ENCODE results near the gene MAP3K12.

The MAP3K12 gene

DNA sequence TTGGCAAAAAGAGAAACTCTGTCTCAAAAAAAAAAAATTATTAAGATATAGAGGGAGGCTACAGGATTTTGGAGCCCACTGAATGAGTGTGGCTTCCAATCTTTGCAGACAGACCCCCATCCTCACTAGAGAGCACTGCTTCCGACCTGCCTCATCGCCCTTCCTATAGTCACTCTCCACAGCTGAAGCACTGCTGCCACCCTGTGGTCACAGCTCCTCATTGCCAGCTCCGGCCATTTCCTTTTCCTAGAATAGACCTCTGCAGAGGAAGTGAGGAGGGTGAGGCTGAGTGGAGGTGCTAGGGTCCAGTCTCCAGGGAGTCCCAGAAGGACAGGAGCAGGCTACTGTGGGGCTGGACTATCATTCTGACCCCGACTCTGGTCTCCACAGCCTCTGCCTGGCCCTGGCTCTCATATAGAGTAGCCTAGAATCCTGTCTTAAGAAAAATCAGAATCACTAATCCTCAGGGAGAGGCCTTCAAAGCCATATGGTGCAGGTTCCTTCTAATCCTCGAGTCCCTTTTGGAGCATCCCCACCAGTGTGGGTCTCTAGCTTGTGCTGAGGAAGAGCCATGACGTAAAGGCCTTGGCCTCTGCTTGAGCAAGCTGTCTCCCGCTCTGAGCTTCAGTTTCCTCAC lies 9.4 kb upstream of the MAP3K12 start:
- peak; percentile 80 for DNase-seq

DNA sequence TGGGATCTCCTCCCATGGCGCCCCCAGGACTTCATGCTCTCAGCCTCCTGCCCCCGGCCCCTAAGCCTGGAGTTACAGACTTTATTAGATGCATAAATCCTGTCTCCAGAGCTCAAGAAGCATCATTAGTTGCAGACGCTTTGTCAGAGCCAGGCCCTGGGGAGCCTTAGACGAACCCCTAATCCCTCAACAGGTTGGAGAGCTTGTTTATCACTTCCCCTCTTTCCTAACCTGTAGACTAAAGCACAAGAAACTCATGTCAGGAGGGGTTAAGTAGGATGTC lies 8.3 kb upstream of the MAP3K12 start:
- no peak for DNase-seq

DNA sequence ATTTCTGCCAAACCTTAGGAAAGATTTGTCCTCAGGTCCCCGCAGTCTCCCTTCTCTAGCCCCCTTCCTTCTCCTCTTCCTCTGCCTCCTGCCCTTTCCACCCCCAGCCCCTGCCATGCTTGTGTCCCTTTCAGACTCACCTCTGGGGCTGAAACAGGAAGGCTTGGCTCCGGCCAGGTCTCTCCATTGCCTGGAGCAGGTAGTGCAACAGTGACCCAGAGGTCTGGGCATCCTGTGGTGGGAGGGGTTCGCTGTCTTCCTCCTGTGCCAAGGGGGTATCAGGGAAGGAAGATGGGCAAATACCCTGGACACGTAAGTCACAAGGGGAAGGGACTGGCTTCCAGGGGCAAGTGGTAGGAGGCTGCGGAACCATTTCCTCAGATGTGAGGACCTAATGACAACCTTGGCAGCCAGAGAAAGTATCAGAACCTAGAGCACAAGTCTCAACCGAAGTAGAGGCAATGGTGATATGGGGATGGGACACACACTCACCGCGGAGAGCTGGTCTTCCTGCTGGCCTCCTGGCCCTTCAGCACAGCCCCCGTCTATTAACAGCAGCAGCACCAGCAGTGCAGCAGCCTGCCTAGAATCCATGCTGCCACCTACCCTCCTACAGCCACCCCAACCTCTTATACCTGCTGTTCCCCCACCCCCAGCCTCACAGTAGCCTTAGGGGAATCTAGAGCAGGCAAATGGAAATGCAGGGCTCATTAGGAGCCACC lies 7.8 kb upstream of the MAP3K12 start, which contains the start of gene NPFF:
TSS of gene NPFF (minus strand) at position 604 of the 722 bp plus-strand sequence. CDS start at position 594, 10 bp downstream.
- DNase-seq = no peak

DNA sequence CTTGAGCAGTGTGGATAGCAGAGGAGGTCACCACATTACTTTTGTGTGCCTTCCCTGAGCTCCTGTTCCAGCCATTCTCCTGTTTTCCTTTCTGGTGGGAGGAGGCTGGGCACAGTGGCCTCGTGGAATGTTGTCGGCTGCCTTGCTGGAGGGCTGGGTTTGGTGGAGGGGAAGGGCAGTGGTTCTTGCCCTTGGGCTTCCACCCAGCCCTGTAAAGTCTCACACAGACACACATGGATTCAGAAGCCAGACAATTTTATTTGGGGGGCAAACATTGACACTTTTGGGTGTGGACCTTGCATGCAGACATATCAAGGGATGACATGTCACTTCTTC lies 7.2 kb upstream of the MAP3K12 start:
- DNase-seq = no peak

DNA sequence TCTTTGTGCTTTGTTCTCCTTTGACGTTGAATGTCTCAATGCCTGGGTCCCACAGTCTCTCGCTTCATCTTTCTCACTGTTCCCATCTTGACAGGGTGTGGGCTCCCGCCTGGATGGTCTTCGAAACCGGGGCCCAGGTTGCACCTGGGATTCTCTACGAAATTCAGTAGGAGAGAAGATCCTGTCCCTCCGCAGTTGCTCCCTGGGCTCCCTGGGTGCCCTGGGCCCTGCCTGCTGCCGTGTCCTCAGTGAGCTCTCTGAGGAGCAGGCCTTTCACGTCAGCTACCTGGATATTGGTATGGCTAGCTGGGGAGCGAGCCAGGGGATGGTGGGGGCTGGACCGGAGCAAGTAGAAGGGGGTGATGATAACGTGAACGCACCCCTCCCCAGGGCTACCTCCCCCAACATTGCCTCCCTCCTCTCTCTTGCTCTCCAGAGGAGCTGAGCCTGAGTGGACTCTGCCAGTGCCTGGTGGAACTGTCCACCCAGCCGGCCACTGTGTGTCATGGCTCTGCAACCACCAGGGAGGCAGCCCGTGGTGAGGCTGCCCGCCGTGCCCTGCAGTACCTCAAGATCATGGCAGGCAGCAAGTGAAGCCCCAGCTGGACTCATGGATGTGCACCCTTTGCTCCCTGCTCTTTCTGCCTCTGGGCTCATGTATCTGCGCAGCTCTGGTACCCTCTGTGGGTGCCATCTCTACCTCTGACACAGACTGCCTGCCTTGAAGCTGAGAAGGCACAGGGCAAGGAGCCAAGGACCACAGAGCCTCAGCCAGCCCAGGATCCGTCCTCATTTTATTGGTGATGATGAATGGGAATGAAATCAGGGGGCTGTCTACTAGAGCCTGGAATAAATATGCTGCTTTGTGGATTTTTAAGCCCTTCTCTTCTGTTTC lies 6.5 kb upstream of the MAP3K12 start:
- DNase-seq = no peak

DNA sequence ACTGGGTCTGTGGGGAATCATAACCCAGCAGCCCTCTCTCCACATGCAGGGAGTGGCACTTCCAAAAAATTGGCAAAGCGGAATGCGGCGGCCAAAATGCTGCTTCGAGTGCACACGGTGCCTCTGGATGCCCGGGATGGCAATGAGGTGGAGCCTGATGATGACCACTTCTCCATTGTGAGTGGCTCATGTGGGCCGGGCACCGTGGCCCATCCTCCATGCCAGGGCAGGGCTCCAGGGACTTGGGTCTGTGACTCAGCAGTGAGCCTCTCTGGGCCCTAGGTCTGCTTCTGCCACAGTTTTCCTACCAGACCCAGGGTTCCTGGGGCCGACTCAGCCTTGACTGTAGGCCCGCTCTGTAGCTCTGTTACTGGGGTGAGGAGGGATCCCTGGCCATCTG lies 5.8 kb upstream of the MAP3K12 start:
- no peak for DNase-seq

DNA sequence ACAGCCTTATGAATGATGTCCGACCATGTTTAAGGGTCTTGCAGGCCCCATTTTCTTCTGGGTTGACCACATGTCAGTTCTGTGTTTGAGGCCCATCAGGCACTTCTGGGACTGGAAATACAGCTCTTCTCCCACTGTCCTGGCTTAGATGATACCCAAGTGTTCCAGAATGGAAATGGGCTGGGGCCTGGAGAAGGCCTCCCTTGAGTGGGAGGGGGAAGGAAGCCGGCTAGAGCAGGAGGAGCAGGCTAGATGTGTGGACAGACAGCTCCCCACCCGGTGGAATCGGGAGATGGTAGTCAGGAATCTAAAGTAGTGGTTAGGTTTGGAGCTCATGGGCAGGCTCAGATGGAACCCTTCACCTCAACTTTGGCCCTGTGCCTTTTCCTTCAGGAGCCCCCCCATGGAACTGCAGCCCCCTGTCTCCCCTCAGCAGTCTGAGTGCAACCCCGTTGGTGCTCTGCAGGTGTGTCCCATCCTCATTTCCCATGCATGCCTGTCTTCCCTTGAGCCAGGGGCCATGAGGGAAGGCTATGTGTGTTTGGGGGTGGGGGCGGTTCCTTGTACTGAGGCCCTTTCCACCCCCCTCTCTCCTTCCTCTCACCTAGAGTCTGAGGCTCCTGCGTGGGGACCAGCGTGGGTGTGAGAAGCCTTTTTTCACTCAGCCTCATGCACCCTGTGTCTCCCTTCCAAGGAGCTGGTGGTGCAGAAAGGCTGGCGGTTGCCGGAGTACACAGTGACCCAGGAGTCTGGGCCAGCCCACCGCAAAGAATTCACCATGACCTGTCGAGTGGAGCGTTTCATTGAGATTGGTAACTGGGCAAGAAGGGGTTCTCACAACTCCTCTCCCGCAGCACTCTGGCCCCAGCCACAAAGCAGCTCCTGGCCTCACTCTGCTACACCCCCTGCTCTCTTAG lies 5.0 kb upstream of the MAP3K12 start:
- no peak for DNase-seq

DNA sequence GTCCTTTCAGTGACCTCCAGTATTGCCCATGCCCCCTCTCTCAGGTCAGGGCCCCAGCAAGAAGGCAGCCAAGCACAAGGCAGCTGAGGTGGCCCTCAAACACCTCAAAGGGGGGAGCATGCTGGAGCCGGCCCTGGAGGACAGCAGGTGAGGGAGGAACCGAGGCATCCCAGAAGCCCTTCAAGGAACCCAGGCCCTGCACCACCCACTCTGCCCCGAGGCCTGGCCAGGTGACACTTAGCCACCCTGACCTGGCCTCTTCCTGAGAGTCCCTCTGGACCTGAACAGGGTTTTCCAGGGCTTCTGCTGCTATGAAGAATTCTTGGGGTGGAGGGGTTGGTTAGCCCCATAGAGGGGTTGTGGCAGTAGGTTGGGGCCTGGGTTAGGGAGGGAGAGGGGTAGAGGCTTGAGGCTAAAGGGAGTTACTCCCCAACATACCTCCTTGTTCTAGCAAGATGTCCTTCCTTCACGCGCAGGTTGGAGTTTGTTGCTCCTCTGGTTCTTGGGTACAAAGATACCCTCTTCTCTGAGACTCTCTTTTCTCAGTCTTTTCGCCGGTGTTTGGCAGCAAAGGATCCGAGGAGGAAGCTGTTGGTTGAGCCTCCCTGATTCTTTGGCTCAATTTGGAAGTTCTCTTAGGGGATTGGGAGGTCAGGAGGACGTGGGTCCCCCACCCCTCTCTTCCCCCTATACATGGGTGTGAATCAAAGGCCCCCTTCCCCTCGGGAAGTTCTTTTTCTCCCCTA lies 3.9 kb upstream of the MAP3K12 start:
- no peak for DNase-seq

DNA sequence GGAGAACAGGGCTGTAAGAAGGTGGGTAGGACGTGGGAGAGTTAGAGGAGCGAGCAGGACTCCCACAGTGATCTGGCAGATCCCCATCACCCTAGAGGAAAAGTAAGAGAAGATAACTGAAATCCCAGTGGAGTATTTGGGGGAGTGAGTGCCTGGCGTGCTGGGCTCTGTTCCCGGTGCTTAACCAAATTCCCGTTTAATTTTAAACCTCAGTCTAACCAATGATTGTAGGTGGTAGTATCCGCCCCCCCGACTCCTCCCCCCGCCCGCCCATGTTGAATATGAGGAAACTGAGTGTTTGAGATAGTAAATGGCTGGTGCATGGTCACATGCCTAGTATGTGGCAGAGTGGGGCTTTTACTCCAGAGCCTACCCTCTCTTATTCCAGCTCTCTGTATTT lies 3.1 kb upstream of the MAP3K12 start:
- DNase-seq = no peak

DNA sequence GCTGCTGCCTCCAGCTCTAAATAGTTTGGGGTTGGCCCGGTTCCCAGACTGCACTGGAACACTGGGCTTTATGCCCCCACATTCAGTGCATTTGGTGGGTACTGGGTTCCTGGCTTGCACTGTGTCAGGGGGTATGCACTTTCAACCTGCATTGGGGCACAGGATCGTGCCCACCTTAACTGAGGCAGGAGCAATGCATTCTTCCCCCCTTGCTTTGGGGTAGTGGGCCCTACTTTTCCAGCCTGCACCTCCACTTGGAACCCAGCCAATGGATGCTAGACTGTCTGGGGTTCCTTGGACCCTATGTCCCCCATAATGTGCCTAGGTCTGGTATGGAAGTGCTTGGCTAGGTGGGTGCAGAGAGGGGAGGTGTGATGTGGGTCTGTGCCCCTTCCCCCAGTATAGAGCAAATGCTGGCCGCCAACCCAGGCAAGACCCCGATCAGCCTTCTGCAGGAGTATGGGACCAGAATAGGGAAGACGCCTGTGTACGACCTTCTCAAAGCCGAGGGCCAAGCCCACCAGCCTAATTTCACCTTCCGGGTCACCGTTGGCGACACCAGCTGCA lies 2.4 kb upstream of the MAP3K12 start:
- DNase-seq = no peak

DNA sequence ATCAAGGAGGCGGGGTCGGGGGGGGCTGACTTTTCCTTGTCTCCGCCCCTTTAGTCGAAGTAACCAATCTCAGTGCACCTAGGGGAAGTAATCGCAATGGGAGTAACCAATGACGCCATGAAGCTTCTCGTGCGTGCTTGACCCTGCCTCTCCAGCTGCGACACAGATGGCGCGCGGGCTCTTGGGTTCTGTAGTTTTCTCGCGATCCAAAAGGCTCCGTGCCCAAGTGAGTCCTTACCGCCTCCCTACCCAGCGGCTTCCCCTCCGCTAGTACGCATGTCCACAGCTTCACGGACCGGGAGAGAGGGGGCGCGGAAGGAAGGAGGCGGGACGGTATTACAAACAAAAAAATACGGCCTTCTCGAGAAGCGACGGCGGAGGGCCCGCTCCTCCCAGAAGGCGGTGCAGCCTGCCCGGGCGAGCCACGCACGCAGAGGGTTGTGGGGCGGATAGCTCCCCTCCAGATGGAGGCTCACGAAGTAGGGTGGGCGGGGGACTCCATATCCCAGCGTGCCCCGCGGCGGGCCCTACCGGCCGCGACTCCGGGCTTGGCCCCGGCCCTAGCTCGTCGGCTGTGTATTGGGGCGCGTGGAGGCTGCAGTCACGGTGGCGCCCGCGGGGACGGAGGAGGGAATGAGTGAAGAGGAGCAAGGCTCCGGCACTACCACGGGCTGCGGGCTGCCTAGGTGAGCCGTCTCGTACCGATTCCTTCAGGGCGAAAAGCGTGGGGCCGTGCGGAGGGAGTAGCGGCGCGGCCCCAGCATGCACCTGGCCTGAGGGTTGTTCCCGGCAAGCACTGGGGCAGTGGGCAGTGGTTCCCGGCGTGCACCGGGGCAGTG lies 1.7 kb upstream of the MAP3K12 start, which contains the start of gene TARBP2:
TSS of gene TARBP2 (plus strand) at position 508 of the 839 bp plus-strand sequence. CDS start at position 634, 126 bp downstream.
- DNase-seq = peak; percentile 99

DNA sequence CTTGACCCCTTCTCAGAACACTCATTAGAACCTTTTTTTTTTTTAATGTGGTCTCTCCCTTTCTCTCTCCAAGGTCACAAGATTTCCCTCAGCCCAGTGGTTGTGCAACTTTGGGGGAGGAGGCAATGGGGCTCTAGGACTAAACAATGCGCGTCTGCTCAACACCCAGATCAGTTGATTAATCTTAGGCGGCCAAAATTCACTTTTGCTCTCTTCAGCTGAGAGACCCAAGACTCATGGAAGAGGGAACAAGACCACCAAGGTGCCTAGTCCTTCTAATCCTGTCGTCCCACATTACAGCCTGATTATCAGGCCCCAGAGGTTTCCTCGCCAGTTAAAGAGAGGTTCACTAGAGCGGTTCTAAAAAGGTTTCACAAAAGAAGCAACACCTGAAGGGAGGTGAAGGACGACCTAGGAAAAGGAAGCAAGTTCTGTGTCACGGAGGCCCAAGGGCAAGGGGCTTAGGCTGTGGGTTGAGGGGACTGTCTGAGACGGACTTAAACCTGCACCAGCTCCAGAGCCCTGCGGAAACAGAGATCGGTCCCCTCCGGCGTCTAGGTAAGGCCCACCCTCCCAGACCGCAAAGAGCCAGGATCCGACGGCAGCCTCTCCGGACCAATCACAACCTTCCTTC lies 1.0 kb upstream of the MAP3K12 start:
- no peak for DNase-seq

DNA sequence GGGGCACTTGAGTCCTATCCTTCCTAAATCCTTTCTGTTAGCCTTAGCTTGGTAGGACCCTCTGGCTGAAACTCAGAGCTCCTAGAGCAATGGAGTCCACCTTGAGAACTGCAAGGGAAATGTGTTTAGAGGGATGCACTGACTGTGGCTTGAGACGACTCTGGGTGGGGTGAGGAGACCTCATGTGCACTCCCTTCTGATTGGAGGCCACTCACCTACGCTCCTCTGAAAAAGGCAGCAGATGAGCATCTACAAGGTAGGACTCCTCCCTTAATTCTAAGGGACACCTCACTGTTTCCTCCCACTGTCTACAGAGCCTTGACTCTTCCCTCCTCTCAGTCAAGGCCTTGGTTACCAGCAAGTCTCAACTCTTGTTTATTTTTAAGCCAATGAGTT lies 1.0 kb downstream of the MAP3K12 start:
- no peak for DNase-seq

DNA sequence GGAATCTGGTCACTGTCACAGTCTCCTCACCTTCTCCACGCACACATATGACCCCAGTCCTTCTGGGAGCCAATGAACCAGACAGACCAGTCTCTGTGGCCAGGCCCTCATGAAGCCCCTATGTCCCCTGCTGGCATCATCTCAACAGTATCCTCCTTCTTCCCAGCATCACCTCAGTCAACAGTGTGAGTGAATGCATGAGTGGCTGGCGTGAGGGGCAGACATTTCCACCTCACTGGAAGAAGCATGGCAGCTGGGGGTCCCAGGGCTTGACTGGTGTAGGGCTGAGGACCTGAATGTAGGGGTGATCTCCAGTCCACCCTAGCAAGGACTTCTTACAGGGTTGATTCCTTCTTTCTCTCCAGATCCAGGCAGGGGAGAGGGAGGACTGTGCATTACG lies 1.8 kb downstream of the MAP3K12 start:
- no peak for DNase-seq

DNA sequence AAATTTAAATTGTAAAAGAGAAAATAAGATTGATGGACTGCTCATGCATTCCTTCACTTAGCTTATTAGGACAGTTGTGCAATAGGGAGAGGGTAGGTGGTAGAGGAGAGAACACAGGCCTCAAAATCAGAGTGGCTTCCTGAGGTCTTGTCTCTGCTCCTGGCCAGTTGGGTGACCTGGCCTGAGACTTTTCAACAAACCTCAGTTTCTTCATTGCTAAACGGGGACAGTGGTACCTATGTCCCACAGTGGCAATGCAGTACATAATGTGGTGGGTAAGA lies 2.6 kb downstream of the MAP3K12 start:
- no peak for DNase-seq

DNA sequence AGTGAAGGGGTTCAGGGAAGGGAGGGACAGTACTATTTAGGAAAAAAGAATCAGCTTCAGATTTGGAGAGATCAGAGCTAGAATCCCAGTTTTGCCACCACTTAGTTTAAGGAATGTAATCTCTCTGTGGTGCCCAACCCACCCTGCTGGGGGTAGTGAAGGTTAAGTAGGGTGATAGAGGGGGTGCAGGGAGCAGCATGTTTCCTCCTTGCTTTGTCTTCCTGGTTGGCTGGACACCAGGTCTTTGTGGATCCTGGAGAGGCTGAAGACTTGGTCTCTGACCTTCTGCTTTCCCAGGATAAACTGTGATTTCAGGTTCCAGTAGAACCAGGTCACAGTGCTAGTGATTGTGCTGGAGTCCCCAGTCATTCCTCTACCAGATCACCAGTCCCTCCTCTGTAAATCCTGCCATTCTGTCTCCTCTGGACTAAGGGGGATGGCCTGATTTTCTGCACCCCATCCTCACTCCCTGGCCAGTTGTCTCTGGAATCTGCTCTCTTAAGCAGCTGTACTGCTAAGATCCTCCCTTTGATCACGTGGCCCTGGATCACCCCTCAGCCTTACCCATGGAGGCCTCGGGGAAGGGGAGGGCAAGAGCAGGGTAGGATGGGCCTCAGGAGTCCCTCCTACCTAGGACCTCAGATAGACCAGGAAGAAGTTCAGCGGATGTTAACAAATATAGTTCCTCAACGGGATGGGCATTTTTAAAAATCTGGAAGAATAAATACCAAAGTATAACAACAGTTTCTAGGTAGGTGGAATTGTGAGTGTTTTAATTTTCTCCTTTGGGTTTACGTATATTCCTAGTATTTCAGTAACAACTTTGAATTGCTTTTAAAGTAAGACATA lies 3.1 kb downstream of the MAP3K12 start:
- DNase-seq = peak; percentile 15

DNA sequence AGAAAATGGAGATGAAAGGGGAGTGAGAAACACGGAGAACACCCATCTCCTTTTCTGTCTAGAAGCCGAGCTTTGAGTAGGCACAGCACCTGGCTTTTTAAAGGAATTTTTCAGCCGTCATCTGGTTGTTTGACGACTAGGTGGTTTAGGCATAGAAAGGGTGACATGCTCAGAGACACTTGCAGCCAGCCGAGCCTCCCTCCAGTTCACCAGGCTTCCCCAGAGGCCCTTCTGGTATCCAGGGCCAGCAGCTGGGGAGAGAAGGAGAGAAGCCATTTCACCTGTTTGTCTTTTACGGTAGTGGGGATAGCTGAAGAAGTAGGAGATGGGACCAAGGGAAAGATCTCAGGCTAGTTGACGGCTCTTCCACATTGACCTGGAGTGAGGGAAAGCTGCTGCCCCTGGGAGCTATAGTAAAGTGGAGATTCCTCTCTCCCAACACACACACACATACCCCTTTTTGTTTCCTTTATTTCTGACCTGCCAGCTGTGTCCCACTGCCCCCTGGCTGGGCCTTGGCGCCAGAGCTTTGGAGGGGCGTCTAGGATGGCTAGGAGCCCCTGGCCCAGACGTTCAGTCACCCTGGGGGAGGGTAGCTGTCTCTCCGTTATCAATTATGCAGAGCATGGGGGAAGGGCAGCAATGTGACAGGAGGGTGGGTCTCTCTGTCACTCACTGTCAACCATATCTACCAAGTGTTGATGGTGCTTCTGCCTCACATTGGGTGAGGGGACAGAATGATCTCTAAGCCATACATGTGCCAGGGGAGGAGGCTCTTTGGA lies 5.5 kb downstream of the MAP3K12 start:
- no peak for DNase-seq

DNA sequence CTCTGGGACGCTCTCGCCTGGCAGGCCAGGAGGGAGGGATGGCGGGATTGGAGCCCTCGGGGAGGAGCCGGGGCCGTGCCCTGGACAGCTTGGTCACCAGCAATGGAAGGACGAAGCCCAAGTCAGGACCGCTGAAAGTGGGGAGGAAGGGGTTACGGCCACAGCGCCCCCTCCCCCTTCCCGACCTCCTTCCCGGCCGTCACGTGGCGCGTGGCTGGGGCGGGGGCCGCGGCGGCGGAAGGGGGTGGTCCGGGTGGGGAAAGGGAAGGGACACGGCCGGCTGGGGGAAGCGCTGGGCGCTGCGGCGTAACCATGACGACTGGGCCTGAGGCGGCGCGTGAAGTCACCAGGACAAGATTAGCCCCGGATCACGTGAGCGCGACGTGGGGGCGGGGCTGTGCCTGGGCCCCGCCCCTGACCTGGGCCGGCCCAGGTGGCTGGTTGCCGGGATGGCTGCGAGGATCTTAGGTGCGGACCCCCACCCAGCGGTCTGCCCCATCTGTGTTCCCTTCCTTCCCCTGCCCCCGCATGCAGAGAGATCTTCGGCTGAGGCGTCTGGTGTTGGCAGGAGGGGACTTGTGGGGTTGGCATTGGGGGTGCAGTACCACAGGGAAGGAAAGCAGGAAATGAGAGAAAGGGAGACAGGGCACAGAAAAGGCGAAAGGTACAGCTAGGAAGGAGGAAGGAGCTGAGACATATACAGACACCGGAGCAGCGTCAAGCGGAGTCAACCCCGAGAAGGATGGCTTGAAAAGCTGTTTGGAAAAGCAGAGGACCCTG lies 6.2 kb downstream of the MAP3K12 start:
- DNase-seq = peak; percentile 93
